GM23248 (cell line): ENCODE measurements around the gene NCOA7.

Source experiments
- EZH2 ChIP-seq: fragments of 200-600 bp; sonication (generic); IDR thresholded peaks from 2 replicates; pipeline ENCODE4 v1.6.1; 2018; ENCODE audit warnings: antibody characterized with exemption, mild to moderate bottlenecking; ENCODE audit not compliant: insufficient read depth, poor library complexity, severe bottlenecking
- EZH2phosphoT487 ChIP-seq: fragments of 200-600 bp; sonication (generic); IDR thresholded peaks from 2 replicates; pipeline ENCODE4 v1.6.1; 2018; ENCODE audit warnings: antibody characterized with exemption, moderate library complexity, mild to moderate bottlenecking, low read depth; ENCODE audit not compliant: insufficient read depth

GRCh38 chr6:125769147-125769783 lies 21.5 kb upstream of the NCOA7 start:
- TF ChIP-seq EZH2, result no peak
- TF ChIP-seq EZH2phosphoT487, result no peak
